Myometrial cell (primary cell): ENCODE results near the gene HOXC10. TPM values are rescaled to one million over a fixed set of nuclear protein-coding genes. Genes with fewer than 3 reads are reported as not detected.

Experiments used
- total RNA-seq: library from RNA; depleted of rRNA; stranded (reverse); fragments of >200 nt; gene quantifications from 2 replicates; pipeline ENCODE4 v1.2.3, GENCODE V29; 2015

HOXC10 gene
- total RNA-seq = not detected in 2 replicates

GRCh38 chr12:53984901-53985691 is at the start of gene HOXC10:
TSS of gene HOXC10 (plus strand) at chr12:53985146. CDS start at chr12:53985260, 114 bp downstream.

GRCh38 chr12:53938326-53939140 is 46.4 kb upstream of the HOXC10 start, which contains the start of gene HOXC13:
TSS of gene HOXC13 (plus strand) at chr12:53938831. CDS start at chr12:53938907, 76 bp downstream.

GRCh38 chr12:53954694-53955035 is 30.3 kb upstream of the HOXC10 start, which contains the start of gene HOXC12:
TSS of gene HOXC12 (plus strand) at chr12:53954903. CDS start at chr12:53954930, 27 bp downstream.

GRCh38 chr12:53972722-53973235 is 12.2 kb upstream of the HOXC10 start, which contains the start of gene HOXC11:
TSS of gene HOXC11 (plus strand) at chr12:53973126. CDS start at chr12:53973242, 116 bp downstream.

GRCh38 chr12:53974084-53975063 is 10.6 kb upstream of the HOXC10 start, which contains the start of gene HOTAIR:
TSS of gene HOTAIR (minus strand) at chr12:53974954.

GRCh38 chr12:54000116-54001114 is 15.5 kb downstream of the HOXC10 start, which contains the start of gene HOXC9:
TSS of gene HOXC9 (plus strand) at chr12:54000161. CDS start at chr12:54000189, 28 bp downstream.

GRCh38 chr12:54028314-54029201 is 43.6 kb downstream of the HOXC10 start, which contains the start of gene HOXC6:
TSS of gene HOXC6 (plus strand) at chr12:54028440. CDS start at chr12:54028522, 82 bp downstream.

GRCh38 chr12:54032627-54033100 is 47.7 kb downstream of the HOXC10 start, which contains the start of gene HOXC5:
TSS of gene HOXC5 (plus strand) at chr12:54033050. CDS start at chr12:54033123, 73 bp downstream.

Other genes starting within 250 kb of the HOXC10 start
- gene CISTR, start 233.2 kb upstream of the HOXC10 start, total RNA-seq = not detected in 2 replicates
- not detected in 2 replicates for gene HOXC13, start 46.3 kb upstream of the HOXC10 start, total RNA-seq
- gene HOXC12, start 30.2 kb upstream of the HOXC10 start, total RNA-seq = not detected in 2 replicates
- gene HOXC11, start 12.0 kb upstream of the HOXC10 start, total RNA-seq = 1.2 and 3.2 TPM in 2 replicates
- gene HOTAIR, start 10.2 kb upstream of the HOXC10 start, total RNA-seq = 1.4 TPM in 2 replicates
- 2.0 and 7.6 TPM in 2 replicates for gene HOXC9, start 15.0 kb downstream of the HOXC10 start, total RNA-seq
- 0.18 TPM in 1 of 2 replicates, not detected in the other for gene HOXC8, start 23.8 kb downstream of the HOXC10 start, total RNA-seq
- 0.86 and 2.5 TPM in 2 replicates for gene HOXC6, start 43.3 kb downstream of the HOXC10 start, total RNA-seq
- gene HOXC5, start 47.9 kb downstream of the HOXC10 start, total RNA-seq = not detected in 2 replicates
- 0.58 TPM in 1 of 2 replicates, not detected in the other for gene HOXC4, start 68.7 kb downstream of the HOXC10 start, total RNA-seq
- 55.6 and 57.4 TPM in 2 replicates for gene SMUG1, start 203.8 kb downstream of the HOXC10 start, total RNA-seq